Measurements from ENCODE around the gene NPIPB9.
"Not testable (repeated sequence)": the region's sequence is repeated elsewhere in the genome, so short reads cannot be mapped to it uniquely, and the experiment has no call there.

The NPIPB9 gene

DNA sequence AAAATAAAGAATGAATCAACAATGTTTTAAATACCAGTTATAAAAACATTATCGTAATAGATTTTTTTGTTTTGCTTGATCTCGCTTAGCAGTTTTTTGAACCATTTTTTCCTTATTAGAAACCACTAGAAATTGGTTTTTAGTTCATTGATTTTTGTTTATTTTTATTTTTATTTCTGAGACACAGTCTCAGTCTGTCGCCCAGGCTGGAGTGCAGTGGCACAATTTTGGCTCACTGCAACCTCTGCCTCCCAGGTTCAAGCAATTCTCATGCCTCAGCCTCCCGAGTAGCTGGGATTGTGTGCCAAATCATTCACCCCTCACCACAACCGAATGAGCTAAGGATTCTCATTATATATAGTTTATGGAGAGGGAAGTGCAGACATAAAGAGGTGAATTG lies at the start of gene NPIPB9:
Gene NPIPB9 (plus strand): TSS at position 301 of the 400 bp plus-strand sequence.
- H3K9me3 Mint-ChIP-seq; H3K4me1 Mint-ChIP-seq; H3K27ac Mint-ChIP-seq; ATAC-seq; DNase-seq (ENCODE audit: low spot score in 2 of 2); H3K4me3 Mint-ChIP-seq; H3K36me3 Mint-ChIP-seq: not testable (repeated sequence)

DNA sequence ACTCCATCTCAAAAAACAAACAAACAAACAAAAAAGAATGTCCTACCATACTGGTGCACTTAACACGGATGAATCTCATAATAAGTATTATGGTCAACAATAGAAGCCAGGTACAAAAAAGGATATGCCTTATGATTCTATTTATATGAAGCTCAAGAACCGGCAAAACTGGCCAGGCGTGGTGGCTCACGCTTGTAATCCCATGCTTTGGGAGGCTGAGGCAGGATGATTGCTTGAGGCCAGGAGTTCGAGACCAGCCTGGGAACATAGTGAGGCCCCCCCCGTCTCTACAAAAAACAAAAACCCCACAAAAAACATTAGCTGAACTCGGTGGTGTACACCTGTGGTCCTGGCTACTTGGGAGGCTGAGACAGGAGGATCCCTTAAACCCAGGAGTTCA lies 47.3 kb upstream of the NPIPB9 start:
- H3K9me3 Mint-ChIP-seq; DNase-seq (ENCODE audit: low spot score in 2 of 2); H3K27ac Mint-ChIP-seq; ATAC-seq; H3K36me3 Mint-ChIP-seq; H3K4me3 Mint-ChIP-seq; H3K4me1 Mint-ChIP-seq: not testable (repeated sequence)

DNA sequence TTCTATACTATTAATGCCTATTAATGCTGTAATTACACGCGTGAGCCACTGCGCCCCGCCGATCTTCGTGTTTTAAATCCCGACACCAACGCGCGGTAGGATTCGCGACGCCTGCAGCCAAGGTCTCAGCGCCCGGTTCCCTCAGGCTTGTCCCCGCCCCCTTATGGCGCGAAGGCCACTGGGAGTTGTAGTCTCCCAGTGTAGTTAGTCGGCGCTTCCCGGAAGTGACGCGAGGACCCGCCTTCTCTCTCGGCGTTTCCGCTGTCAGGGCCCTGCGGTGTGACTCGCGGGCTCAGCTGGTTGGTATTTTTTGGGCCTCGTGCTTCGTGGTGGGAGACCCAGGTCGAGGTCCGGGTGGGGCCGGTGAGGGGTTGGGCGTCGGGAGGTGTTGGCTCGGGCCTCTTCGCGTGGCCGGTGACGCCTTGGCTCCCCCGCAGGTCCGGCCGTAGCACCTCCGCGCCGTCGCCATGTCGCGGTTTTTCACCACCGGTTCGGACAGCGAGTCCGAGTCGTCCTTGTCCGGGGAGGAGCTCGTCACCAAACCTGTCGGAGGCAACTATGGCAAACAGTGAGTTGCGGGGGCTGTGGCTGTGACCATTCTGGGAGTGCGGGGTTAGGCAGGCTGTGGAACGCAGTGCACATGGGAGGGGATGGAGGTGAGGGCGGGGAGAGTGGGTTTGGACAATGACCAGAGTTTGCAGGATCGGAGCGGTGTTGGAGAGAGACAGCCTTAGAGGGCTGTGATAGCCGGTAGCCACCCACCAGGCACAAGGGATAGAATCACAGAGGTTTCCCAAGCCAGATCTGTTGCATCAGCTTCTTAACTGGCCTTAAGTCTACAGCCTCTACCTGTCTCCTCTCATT lies 40.1 kb upstream of the NPIPB9 start, which contains the start of gene EIF3C:
Gene EIF3C (plus strand): TSS at position 245 of the 864 bp plus-strand sequence. CDS start 223 bp downstream, at position 468.
- not testable (repeated sequence) for H3K4me1 Mint-ChIP-seq; DNase-seq (ENCODE audit: low spot score in 2 of 2); H3K36me3 Mint-ChIP-seq; H3K27ac Mint-ChIP-seq; H3K9me3 Mint-ChIP-seq
- H3K4me3 Mint-ChIP-seq = peak within 1 kb of the TSS; percentile 38
- ATAC-seq = peak; percentile 100

DNA sequence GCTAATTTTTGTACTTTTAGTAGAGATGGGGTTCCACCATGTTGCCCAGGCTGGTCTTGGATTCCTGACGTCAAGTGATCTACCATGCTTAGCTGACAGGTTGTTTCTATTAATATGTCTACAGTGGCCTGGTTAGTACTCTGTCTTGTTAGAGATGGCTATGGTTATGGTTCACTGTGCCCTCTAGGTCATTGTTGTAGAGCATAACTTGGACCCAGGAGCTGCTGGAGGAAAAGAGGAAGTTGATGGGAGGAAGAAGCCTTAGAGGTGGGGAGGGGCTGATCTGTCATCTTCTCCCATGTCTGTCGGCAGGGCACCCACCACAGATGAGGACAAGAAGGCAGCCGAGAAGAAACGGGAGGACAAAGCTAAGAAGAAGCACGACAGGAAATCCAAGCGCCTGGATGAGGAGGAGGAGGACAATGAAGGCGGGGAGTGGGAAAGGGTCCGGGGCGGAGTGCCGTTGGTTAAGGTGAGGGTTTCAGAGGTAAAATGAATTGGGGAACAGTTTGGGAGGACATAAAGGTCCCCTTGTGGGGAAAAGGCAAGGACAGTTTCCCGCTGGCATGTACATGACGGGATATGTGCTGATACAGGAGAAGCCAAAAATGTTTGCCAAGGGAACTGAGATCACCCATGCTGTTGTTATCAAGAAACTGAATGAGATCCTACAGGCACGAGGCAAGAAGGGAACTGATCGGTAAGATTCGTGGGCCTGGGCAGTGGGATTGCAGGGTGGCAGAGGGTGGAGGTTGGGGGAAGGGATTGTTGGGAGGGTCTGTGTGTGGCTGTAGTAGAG lies 28.5 kb upstream of the NPIPB9 start:
- not testable (repeated sequence) for H3K9me3 Mint-ChIP-seq; H3K27ac Mint-ChIP-seq; H3K4me3 Mint-ChIP-seq; ATAC-seq; H3K4me1 Mint-ChIP-seq; DNase-seq (ENCODE audit: low spot score in 2 of 2); H3K36me3 Mint-ChIP-seq

DNA sequence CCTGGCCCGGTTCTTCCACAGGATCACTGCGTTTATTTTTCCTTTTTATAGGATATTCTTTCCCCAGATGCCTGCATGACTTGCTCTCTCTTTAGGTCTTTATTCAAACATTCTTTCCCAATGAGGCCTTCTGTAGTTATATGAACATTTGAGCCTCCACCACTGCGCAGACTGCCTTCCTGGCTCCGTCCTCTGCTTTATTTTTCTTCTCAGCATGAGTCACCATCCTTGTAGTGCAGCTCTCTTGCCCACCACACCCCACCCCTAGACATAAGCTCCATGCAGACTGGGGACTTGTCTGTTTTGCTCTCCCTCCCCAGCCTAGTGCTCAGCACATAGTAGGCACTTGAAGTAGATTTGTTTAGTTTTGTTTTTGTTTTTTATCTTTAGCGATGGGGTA lies 20.3 kb upstream of the NPIPB9 start:
- not testable (repeated sequence) for H3K27ac Mint-ChIP-seq; H3K4me3 Mint-ChIP-seq; H3K4me1 Mint-ChIP-seq; H3K9me3 Mint-ChIP-seq; DNase-seq (ENCODE audit: low spot score in 2 of 2); ATAC-seq; H3K36me3 Mint-ChIP-seq

DNA sequence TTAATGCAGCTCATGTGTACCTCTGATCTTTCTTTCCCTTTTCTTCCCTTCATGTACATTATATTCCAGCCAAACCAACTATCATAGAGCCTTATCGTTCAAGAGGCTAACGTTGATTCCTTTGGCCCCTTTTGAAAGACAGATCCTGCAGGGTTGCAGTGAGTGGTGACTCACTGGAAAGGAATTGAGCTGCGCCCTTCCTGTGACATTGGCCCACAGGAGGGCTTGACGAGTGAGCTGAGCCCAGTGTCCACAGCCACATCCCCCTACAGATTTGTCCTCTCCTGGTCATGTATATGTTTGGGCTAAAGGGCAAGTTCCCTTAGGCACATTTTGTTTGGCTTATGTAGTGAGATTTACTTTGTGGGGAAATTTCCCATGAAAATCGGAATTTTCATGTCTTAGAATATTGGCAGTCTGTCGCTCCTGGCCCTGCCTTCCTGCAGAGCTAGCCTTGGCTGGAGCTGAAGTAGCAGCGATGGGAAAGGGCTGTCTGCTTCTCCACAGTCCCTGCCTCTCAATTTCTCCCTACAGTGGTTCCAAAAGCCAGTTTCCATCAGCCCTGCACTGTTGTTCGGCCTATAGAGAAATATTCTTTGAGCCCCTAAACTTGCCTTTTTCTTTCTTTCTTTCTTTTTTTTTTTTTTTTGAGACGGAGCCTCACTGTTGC lies 19.0 kb upstream of the NPIPB9 start:
- not testable (repeated sequence) for H3K4me1 Mint-ChIP-seq; H3K9me3 Mint-ChIP-seq; ATAC-seq; H3K27ac Mint-ChIP-seq; DNase-seq (ENCODE audit: low spot score in 2 of 2); H3K4me3 Mint-ChIP-seq; H3K36me3 Mint-ChIP-seq

DNA sequence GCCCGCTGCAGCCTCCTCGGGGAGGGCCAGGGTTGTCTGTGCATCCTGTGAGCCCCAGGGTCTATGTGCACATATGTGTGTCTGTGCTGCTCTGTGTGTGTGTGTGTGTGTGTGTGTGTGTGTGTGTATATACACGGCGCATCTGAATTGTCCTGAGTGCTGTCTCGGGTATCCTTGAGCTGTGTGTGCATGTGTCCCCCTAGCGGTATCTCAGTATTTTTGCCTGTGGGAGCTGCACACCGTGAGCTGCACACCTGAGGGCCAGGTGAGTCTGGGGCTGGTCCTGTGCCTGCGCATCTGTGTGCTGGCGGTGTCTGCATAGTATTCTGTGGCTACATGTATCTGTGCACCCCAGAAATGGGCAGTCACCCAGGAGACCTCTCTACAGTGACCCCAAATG lies 11.8 kb upstream of the NPIPB9 start:
- ATAC-seq = peak; percentile 57
- not testable (repeated sequence) for H3K36me3 Mint-ChIP-seq; DNase-seq (ENCODE audit: low spot score in 2 of 2); H3K27ac Mint-ChIP-seq; H3K9me3 Mint-ChIP-seq; H3K4me1 Mint-ChIP-seq; H3K4me3 Mint-ChIP-seq

DNA sequence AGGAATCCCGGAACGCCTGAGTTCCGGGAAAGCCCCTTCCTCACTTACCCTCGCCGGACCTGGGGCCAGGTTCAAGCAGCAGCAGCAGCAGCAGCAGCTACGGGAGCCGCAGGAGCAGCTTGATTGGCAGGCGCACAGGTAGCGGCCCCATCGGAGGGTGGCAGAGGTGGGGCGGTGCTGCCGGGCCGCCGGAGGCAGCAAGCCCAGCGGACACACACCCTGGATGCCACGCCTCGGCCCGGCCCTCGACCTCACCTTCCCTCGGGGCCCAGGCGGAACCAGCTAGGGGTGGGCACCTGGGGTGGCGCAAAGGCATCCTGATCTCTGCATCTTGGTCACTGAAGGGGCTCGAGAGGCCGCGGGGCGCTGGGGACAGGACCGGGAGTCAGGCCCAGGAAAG lies 11.0 kb upstream of the NPIPB9 start:
- not testable (repeated sequence) for ATAC-seq; H3K4me3 Mint-ChIP-seq; H3K27ac Mint-ChIP-seq; DNase-seq (ENCODE audit: low spot score in 2 of 2); H3K9me3 Mint-ChIP-seq; H3K36me3 Mint-ChIP-seq; H3K4me1 Mint-ChIP-seq

DNA sequence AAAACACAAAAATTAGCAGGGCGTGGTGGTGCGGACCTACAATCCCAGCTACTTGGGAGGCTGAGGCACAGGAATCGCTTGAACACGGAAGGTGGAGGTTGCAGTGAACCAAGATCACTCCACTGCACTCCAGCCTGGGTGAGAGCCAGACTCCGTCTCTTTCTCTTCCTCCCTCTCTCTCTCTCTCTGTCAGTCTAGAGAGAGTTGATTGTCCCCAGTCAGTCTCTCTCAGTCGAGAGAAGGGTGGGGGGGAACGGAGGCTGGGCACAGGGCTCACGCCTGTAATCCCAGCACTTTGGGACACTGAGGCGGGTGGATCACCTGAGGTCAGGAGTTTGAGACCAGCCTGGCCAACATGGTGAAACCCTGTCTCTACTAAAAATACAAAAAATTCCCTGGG lies 10.3 kb upstream of the NPIPB9 start:
- H3K36me3 Mint-ChIP-seq; H3K4me1 Mint-ChIP-seq; ATAC-seq; H3K9me3 Mint-ChIP-seq; H3K27ac Mint-ChIP-seq; H3K4me3 Mint-ChIP-seq; DNase-seq (ENCODE audit: low spot score in 2 of 2): not testable (repeated sequence)

DNA sequence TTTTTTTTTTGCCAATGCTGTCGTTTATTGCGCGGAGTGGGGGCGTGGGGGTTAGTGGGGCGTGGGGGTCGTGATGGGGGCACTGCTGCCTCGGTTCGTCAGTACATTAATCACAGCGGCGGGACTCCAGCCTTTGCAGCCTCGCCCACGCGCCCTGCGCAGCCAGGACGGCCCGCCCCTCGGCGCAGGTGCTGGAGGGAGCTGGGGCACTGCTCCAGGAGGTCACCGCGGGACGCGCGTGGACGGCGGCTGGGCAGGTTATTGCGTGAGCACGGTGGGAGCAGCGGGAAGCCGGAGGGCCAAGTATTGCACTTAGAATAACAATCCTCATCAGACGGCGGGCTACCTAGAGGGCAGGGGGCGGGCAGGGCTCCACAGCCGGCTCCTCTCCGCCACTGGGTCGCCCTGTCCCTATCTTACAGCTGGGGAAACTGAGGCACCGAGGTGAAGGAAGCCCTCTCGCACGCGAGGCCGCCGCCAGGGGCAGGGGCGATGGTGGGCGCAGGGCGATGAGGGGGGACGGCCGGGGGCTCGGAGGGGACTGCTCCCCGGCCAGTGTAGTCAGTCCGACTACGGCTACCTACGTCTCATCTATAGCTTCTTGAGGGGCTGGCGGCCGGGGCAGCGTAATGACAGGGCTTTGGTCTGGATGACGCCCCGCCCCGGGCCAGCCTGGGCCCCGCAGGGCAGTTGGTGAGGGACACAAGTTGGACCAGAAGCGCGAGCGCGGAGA lies 4.8 kb upstream of the NPIPB9 start:
- not testable (repeated sequence) for H3K36me3 Mint-ChIP-seq; H3K9me3 Mint-ChIP-seq; H3K27ac Mint-ChIP-seq; H3K4me3 Mint-ChIP-seq; H3K4me1 Mint-ChIP-seq; DNase-seq (ENCODE audit: low spot score in 2 of 2); ATAC-seq

DNA sequence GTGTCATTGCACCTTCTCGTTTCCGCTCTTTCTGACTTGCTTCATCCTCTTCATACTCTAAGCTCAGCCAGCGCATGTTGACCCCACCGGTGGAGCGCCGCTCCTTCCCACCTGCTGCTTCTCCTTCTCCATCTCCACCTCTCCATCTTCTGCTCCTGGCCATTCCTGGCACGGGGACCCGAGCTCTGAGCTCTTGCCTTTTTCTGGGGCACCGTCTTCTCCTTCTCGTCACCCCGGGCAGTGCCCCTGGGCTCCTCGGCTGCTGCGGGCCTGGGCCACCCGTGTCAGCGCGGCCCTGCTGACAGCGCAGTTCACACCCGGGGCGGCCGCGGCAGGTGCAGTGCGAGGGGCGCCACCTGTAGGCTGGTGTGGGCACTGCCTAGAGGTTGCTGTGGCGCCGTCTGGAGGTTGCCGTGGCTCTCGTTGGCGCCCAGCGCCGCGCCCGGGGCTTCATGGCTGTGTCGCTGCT lies 1.6 kb upstream of the NPIPB9 start:
- H3K36me3 Mint-ChIP-seq, H3K4me1 Mint-ChIP-seq, H3K9me3 Mint-ChIP-seq, H3K27ac Mint-ChIP-seq: not testable (repeated sequence)
- ATAC-seq = peak; percentile 99
- DNase-seq (ENCODE audit: low spot score in 2 of 2) = peak; percentile 16 to 58
- H3K4me3 Mint-ChIP-seq = peak overlapping the region; percentile 30

DNA sequence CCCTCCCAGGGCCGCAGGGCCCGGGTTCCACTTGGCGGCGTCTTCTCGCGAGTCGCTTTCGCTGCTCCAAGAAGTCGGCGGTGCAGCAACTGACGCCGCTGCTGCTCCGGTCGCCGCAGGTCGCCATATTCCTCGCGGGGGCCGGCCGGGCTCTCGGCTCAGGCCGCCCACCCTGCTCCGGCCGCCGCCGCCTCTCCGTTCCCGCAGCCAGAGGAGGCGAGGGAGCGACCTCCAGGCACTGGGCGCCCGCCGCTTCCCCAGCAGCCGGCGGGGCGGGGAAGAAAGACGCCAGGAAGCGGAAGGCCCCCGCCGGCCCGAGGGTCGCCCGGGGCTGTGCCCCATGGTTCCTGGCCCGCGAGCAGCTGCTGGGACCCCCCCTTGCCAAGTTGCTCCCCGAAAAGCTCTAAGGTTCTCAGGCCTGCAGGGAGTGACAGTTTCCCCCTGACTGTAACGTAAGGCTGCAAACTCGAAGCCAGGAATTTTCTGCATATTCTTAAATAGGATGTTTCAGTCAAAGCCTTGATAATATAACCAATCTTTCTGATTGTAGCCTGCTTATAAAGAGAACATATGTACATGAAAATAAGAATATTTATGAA lies 1.0 kb upstream of the NPIPB9 start:
- not testable (repeated sequence) for H3K4me1 Mint-ChIP-seq; H3K27ac Mint-ChIP-seq; DNase-seq (ENCODE audit: low spot score in 2 of 2); H3K36me3 Mint-ChIP-seq; H3K9me3 Mint-ChIP-seq
- H3K4me3 Mint-ChIP-seq = peak overlapping the region; percentile 30
- peak; percentile 63 for ATAC-seq

DNA sequence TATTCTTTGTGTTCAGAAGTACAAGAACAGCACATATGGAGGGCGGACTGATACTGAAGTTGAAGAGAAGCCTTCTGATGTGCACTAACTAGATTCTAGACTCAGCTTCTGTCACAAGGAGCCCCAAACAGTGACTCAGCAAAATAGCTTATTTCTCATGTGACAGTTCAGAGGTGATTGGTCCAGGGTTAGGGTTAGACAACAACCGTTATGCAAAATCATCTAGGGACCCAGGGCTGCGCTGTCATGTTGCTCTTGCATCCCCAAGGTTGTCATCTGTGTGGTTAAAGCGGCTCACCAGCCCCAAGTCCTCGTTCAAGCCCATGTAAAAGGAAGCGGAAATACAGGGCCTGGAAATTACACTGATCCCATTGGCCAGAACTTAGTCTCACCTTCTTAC lies 30.1 kb downstream of the NPIPB9 start:
- H3K4me3 Mint-ChIP-seq; DNase-seq (ENCODE audit: low spot score in 2 of 2); H3K4me1 Mint-ChIP-seq; H3K27ac Mint-ChIP-seq; H3K36me3 Mint-ChIP-seq; H3K9me3 Mint-ChIP-seq: not testable (repeated sequence)
- peak; percentile 44 for ATAC-seq

DNA sequence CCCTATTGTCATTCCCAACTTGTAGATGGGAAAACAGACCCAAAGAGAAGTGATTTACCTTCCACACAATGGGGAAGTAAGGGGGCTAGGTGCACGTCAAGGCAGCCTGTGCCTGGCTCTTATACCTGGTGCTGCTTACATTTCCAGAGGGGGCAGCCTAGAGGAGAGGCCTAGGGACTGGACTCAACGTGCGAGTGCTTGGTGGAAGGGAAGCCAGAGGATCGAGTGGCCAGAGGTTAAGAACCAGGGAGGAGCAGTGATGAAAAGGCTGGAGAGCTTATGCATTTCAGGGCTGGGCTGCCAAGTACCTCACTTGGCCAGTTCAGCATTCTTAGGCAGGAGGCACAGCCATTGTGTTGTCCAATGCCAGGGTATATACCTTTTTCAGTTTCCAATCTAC lies 30.8 kb downstream of the NPIPB9 start:
- not testable (repeated sequence) for H3K36me3 Mint-ChIP-seq; H3K4me1 Mint-ChIP-seq; H3K9me3 Mint-ChIP-seq; H3K4me3 Mint-ChIP-seq; DNase-seq (ENCODE audit: low spot score in 2 of 2); ATAC-seq; H3K27ac Mint-ChIP-seq

Data from stimulated activated effector memory CD8-positive, alpha-beta T cell treated with anti-CD3 and anti-CD28 coated beads, Interleukin-12 subunit alpha, Interleukin-12 subunit beta, amount 100 ng/mL, for 72 hours (primary cell).